Activated CD4-positive, alpha-beta T cell treated with anti-CD3 and anti-CD28 coated beads, Interleukin-2, amount 50 U/mL, for 24 hours (primary cell): ENCODE measurements around the gene NAT14.

Experiments used
- DNase-seq, 2 donors: peaks; one replicate each; pipeline ENCODE4 v3.0.0-alpha.2; 2020; ENCODE audit warnings: low read depth in 1 of 2, low spot score in 1 of 2

NAT14 gene

DNA sequence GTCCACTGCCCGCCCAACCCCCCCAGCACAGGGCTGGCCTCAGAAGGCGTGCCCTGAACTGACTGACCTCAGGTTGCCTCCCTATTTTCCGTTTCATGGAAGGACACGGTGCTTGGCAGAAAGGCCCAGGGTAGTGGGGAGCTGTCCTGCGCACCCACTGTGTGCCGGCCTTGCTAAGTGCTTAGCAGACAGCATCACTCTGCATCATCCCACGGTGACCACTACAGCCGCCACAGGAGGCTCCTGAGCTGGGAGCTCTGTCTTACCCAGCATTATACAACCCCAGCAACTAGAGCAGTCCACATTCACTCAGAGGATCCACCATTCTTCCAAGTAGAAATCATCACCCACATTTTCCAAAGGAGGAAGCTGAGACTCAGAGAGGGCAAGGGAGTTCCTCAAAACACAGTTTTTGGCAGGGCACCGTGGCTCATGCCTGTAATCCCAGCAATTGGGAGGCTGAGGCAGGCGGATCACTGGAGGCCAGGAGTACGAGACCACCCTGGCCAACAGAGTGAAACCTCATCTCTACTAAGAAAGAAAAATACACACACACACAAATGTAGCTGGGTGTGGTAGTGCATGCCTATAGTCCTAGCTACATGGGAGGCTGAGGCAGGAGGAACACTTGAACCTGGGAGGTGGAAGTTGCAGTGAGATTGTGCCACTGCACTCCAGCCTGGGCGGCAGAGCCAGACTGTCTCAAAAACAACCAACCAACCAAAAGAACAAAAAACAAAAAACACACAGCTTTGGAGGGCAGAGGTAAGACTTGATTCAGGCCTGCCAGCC is 50.4 kb downstream of the NAT14 start:
- no peak for DNase-seq

DNA sequence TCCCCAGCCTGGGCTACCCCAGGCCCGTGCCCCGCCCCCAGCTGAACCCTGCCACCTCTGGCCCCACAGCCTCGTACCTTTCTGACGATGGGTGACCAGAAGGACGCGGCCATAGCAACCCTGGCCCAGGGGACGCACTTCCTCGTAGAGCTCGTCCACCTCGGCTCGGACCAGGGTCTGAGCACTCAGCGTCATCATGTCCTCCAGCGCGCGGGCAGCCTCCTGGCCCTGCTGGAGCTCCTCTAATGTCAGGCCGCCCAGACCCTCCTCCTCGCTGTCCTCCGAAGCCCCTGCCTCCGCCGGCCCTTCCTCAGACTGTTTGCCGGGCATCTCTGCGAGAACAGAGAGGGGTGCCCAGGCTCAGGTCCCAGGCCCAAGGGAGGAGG is 51.0 kb downstream of the NAT14 start:
- DNase-seq = no peak

- DNase-seq = no peak
These were observed 51.4 kb downstream of the NAT14 start for GRCh38 chr19:55536366-55536765.
